HG03039 (cell line): ENCODE results near the gene CLECL1.
A peak's percentile ranks its signal among the peaks of the same experiment; 100 is the strongest.

Experiments
- ATAC-seq: cut with Tn5 transposase; IDR thresholded peaks from one replicate; pipeline ENCODE4 v1.9.1; 2021; ENCODE audit warnings: mild to moderate bottlenecking, moderate library complexity; ENCODE audit not compliant: unreplicated experiment

CLECL1 gene

GRCh38 chr12:9732921-9733461, at the start of gene CLECL1:
Gene CLECL1 (minus strand): TSS chr12:9733097.
- ATAC-seq, result no peak

- no peak for ATAC-seq
Measured at GRCh38 chr12:9781360-9781759, 48.5 kb upstream of the CLECL1 start.

- no peak for ATAC-seq
Measured at GRCh38 chr12:9779209-9779608, 46.3 kb upstream of the CLECL1 start.

- ATAC-seq, result no peak
Measured at GRCh38 chr12:9776781-9777180, 43.9 kb upstream of the CLECL1 start.

- ATAC-seq, result no peak
Measured at GRCh38 chr12:9773216-9773877, 40.5 kb upstream of the CLECL1 start.

- ATAC-seq, result no peak
Measured at GRCh38 chr12:9763025-9763424, 30.1 kb upstream of the CLECL1 start.

GRCh38 chr12:9762369-9762768, 29.5 kb upstream of the CLECL1 start:
- ATAC-seq, result no peak

- no peak for ATAC-seq
Measured at GRCh38 chr12:9761419-9761781, 28.5 kb upstream of the CLECL1 start.

GRCh38 chr12:9760699-9761418, 28.0 kb upstream of the CLECL1 start, which contains the start of gene CD69:
Gene CD69 (minus strand): TSS chr12:9760901. CDS start chr12:9760820, 81 bp downstream.
- ATAC-seq, result peak; percentile 35

GRCh38 chr12:9760120-9760519, 27.2 kb upstream of the CLECL1 start:
- no peak for ATAC-seq

GRCh38 chr12:9759694-9760093, 26.8 kb upstream of the CLECL1 start:
- ATAC-seq, result no peak

GRCh38 chr12:9758119-9758518, 25.2 kb upstream of the CLECL1 start:
- no peak for ATAC-seq

GRCh38 chr12:9757433-9758025, 24.6 kb upstream of the CLECL1 start:
- ATAC-seq, result no peak

- ATAC-seq, result no peak
Measured at GRCh38 chr12:9756706-9757105, 23.8 kb upstream of the CLECL1 start.

GRCh38 chr12:9756170-9756569, 23.3 kb upstream of the CLECL1 start:
- ATAC-seq, result no peak

- no peak for ATAC-seq
Measured at GRCh38 chr12:9755567-9755966, 22.7 kb upstream of the CLECL1 start.

GRCh38 chr12:9755035-9755434, 22.1 kb upstream of the CLECL1 start:
- ATAC-seq, result no peak

GRCh38 chr12:9754099-9754927, 21.4 kb upstream of the CLECL1 start:
- ATAC-seq, result no peak

- no peak for ATAC-seq
Measured at GRCh38 chr12:9753498-9753897, 20.6 kb upstream of the CLECL1 start.

GRCh38 chr12:9753073-9753472, 20.2 kb upstream of the CLECL1 start:
- ATAC-seq, result no peak
